SK-N-MC (cell line): Measurements from ENCODE around the gene COG5.
A peak's percentile ranks its signal among the peaks of the same experiment; 100 is the strongest.

ENCODE experiments used
- DNase-seq: peaks from one replicate; pipeline ENCODE4 v3.0.0-alpha.2; 2011; ENCODE audit warnings: low read depth, low spot score
- H3K27ac ChIP-seq: fragments of 200-600 bp; sonication (generic); 2 replicates; pipeline ENCODE4 v1.5.1; 2016; ENCODE audit warnings: mixed run types
- H3K36me3 ChIP-seq: fragments of 200-600 bp; sonication (generic); 2 replicates; pipeline ENCODE4 v1.6.1; 2017; ENCODE audit warnings: antibody characterized with exemption, low read length, mixed read lengths; ENCODE audit not compliant: insufficient read depth
- H3K4me3 ChIP-seq: fragments of 200-600 bp; sonication (generic); 2 replicates; pipeline ENCODE4 v1.5.1; 2016
- H3K9ac ChIP-seq: fragments of 200-600 bp; sonication (generic); 2 replicates; pipeline ENCODE4 v1.8.0; 2017; ENCODE audit warnings: mixed run types, mixed read lengths; ENCODE audit not compliant: insufficient read length
- H3K9me3 ChIP-seq: fragments of 200-600 bp; sonication (generic); 2 replicates; pipeline ENCODE4 v1.6.1; 2017; ENCODE audit warnings: low read depth, mild to moderate bottlenecking, antibody characterized with exemption, low read length, moderate library complexity, mixed read lengths
- EZH2 ChIP-seq: fragments of 200-600 bp; sonication (generic); IDR thresholded peaks from one replicate; pipeline ENCODE4 v1.6.1; 2017; ENCODE audit warnings: antibody characterized with exemption
- FOXP2 ChIP-seq: optimal IDR thresholded peaks from 2 replicates; pipeline ENCODE3; 2011; ENCODE audit warnings: mild to moderate bottlenecking, moderate library complexity; ENCODE audit not compliant: insufficient read depth; ENCODE audit errors: extremely low read length, control extremely low read depth
- POLR2AphosphoS5 ChIP-seq: IDR thresholded peaks from 2 replicates; pipeline ENCODE4 v1.6.1; 2012; ENCODE audit warnings: mild to moderate bottlenecking, low read depth, low read length, borderline replicate concordance

COG5 gene

GRCh38 chr7:107186240-107186639, 377.5 kb downstream of the COG5 start:
- DNase-seq = no peak
- no peak for TF ChIP-seq EZH2
- TF ChIP-seq POLR2AphosphoS5 = no peak
- TF ChIP-seq FOXP2 = no peak
- Histone ChIP-seq H3K9ac (no peak overlapping the region), H3K4me3 (no peak overlapping the region), H3K36me3 (peaks cover 30% of the 10 kb centered on the region), H3K9me3 (no peaks in the 10 kb centered on the region), H3K27ac (no peak overlapping the region)

- Histone ChIP-seq H3K4me3 (no peak overlapping the region), H3K9me3 (no peaks in the 10 kb centered on the region), H3K27ac (no peak overlapping the region), H3K36me3 (peaks cover 29% of the 10 kb centered on the region), H3K9ac (no peak overlapping the region)
- no peak for DNase-seq
- TF ChIP-seq FOXP2 (no peak), POLR2AphosphoS5 (no peak), EZH2 (no peak)
Observed at GRCh38 chr7:107185716-107186115, 378.0 kb downstream of the COG5 start.

GRCh38 chr7:107181172-107181571, 382.5 kb downstream of the COG5 start:
- no peak overlapping the region for H3K4me3 ChIP-seq
- TF ChIP-seq POLR2AphosphoS5 (no peak), EZH2 (no peak), FOXP2 (no peak)
- H3K36me3 ChIP-seq = peaks cover 16% of the 10 kb centered on the region
- DNase-seq = no peak
- H3K9me3 ChIP-seq = no peaks in the 10 kb centered on the region
- H3K9ac ChIP-seq = no peak overlapping the region
- no peak overlapping the region; the same call in 1 of the 2 replicates for H3K27ac ChIP-seq

GRCh38 chr7:107180378-107180777, 383.3 kb downstream of the COG5 start:
- peak overlapping the region; percentile 33 for H3K27ac ChIP-seq
- TF ChIP-seq FOXP2 = no peak
- TF ChIP-seq EZH2 = no peak
- no peak for TF ChIP-seq POLR2AphosphoS5
- DNase-seq = no peak
- H3K36me3 ChIP-seq = peaks cover 16% of the 10 kb centered on the region
- no peak overlapping the region for H3K9ac ChIP-seq
- no peaks in the 10 kb centered on the region for H3K9me3 ChIP-seq
- no peak overlapping the region for H3K4me3 ChIP-seq

GRCh38 chr7:107179326-107180164, 384.2 kb downstream of the COG5 start:
- no peak for TF ChIP-seq FOXP2
- no peak for TF ChIP-seq POLR2AphosphoS5
- TF ChIP-seq EZH2 = no peak
- H3K27ac ChIP-seq = peak overlapping the region; percentile 33; the same call in 1 of the 2 replicates
- DNase-seq = no peak
- no peak overlapping the region for H3K9ac ChIP-seq
- H3K36me3 ChIP-seq = peaks cover 16% of the 10 kb centered on the region
- no peaks in the 10 kb centered on the region for H3K9me3 ChIP-seq
- H3K4me3 ChIP-seq = no peak overlapping the region

GRCh38 chr7:107173691-107174406, 389.9 kb downstream of the COG5 start:
- Histone ChIP-seq H3K4me3 (no peak overlapping the region), H3K27ac (0 out of 2 replicates have a peak overlapping the region, but pooled peaks have one; percentile 12), H3K36me3 (no peaks in the 10 kb centered on the region), H3K9ac (no peak overlapping the region), H3K9me3 (no peaks in the 10 kb centered on the region)
- no peak for TF ChIP-seq EZH2
- no peak for TF ChIP-seq FOXP2
- no peak for TF ChIP-seq POLR2AphosphoS5
- no peak for DNase-seq

- Histone ChIP-seq H3K4me3 (no peak overlapping the region), H3K27ac (0 out of 2 replicates have a peak overlapping the region, but pooled peaks have one; percentile 12), H3K9ac (no peak overlapping the region), H3K36me3 (no peaks in the 10 kb centered on the region), H3K9me3 (no peaks in the 10 kb centered on the region)
- no peak for DNase-seq
- TF ChIP-seq POLR2AphosphoS5 (no peak), EZH2 (no peak)
Observed at GRCh38 chr7:107173191-107173590, 390.5 kb downstream of the COG5 start.

GRCh38 chr7:107172276-107173032, 391.3 kb downstream of the COG5 start:
- no peak overlapping the region for H3K9ac ChIP-seq
- TF ChIP-seq FOXP2 (no peak), EZH2 (no peak), POLR2AphosphoS5 (no peak)
- DNase-seq = no peak
- no peaks in the 10 kb centered on the region for H3K9me3 ChIP-seq
- H3K4me3 ChIP-seq = no peak overlapping the region
- H3K27ac ChIP-seq = no peak overlapping the region
- H3K36me3 ChIP-seq = no peaks in the 10 kb centered on the region
